ENCODE results near the gene DENND2D.

DNA sequence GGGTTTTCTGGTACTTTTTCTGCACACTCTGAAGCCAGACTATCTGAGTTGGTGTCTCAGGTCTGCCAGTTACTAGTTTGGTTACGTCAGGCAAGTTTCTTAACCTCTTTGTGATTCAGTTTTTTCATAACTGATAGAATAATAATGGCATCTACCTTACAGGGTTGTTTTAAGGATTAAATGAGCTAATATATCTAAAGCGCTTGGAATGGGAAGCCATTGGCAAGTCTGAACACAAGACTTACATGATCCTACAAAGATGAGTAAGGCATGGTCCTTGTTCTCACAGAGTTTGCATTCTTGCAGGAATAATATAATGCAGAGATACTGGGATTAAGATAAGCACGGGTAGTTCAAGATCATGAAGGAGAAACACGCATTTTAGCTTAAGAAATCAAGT is 9.2 kb upstream of the DENND2D start:
- TF ChIP-seq POLR2AphosphoS5 (IDR thresholded peaks at IDR 0.05) (no peak), POLR2A (IDR thresholded peaks at IDR 0.05) (no peak)
- TF ChIP-seq, protein P1, sequence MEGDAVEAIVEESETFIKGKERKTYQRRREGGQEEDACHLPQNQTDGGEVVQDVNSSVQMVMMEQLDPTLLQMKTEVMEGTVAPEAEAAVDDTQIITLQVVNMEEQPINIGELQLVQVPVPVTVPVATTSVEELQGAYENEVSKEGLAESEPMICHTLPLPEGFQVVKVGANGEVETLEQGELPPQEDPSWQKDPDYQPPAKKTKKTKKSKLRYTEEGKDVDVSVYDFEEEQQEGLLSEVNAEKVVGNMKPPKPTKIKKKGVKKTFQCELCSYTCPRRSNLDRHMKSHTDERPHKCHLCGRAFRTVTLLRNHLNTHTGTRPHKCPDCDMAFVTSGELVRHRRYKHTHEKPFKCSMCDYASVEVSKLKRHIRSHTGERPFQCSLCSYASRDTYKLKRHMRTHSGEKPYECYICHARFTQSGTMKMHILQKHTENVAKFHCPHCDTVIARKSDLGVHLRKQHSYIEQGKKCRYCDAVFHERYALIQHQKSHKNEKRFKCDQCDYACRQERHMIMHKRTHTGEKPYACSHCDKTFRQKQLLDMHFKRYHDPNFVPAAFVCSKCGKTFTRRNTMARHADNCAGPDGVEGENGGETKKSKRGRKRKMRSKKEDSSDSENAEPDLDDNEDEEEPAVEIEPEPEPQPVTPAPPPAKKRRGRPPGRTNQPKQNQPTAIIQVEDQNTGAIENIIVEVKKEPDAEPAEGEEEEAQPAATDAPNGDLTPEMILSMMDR (IDR thresholded peaks at IDR 0.05), result no peak

Measured in breast epithelium (tissue), 3 donors.